Measurements from ENCODE around the gene MGAT5B.

The MGAT5B gene, protein sequence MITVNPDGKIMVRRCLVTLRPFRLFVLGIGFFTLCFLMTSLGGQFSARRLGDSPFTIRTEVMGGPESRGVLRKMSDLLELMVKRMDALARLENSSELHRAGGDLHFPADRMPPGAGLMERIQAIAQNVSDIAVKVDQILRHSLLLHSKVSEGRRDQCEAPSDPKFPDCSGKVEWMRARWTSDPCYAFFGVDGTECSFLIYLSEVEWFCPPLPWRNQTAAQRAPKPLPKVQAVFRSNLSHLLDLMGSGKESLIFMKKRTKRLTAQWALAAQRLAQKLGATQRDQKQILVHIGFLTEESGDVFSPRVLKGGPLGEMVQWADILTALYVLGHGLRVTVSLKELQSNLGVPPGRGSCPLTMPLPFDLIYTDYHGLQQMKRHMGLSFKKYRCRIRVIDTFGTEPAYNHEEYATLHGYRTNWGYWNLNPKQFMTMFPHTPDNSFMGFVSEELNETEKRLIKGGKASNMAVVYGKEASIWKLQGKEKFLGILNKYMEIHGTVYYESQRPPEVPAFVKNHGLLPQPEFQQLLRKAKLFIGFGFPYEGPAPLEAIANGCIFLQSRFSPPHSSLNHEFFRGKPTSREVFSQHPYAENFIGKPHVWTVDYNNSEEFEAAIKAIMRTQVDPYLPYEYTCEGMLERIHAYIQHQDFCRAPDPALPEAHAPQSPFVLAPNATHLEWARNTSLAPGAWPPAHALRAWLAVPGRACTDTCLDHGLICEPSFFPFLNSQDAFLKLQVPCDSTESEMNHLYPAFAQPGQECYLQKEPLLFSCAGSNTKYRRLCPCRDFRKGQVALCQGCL

DNA sequence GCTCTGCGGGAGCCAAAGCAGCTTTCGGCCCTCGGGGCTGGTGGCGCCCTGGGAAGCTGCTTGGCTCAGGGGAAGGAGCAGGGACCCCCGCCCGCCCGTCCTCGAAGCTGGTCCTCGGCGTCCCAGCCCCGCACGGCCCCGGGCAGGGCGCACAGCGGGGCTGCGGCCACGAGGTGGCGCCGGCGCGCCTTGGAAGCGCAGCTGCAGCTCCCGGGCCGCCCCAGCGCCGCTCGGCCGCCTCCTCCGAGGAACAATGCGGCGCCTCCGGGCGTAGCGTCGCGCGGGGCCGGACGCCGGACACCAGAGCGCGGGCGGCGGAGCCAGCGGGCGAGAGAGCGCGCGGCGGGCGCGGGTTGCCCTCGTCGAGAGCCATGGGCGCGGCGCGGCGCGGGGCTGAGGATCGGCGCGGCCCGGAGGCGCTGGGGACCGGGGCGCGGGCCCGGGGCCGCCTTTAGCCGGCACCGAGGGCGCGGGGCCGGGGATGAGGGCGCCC lies at the start of gene MGAT5B:
TSS of gene MGAT5B (plus strand) at position 229 of the 493 bp plus-strand sequence. CDS start 626 bp downstream, outside the sequence.
- peak within 1 kb of the TSS; percentile 70 for H3K4me3 Mint-ChIP-seq

DNA sequence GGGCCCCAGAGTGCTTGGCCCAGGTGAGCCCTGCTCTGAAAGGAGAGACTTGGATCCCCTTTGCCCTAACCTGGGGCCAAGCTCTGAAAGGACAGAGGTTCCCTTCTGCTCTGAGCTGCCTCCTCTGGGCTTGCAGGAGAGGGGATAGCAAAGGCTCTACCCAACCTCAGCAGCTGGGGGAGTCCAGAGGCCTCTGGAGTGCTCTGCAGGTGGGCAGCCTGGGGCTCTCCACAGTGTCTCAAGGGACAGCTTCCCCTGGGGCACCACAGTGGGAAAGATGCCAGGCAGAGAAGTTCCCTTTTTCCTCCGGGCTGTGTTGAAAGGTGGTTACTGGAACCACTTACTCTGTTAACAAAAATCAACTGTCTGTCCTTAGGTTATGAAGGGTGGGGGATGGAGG lies 48.2 kb upstream of the MGAT5B start:
- H3K27me3 Mint-ChIP-seq, result no peaks in the 10 kb centered on the region
- H3K27ac Mint-ChIP-seq, result no peak overlapping the region
- peaks cover 8% of the 10 kb centered on the region for H3K4me1 Mint-ChIP-seq
- no peak overlapping the region for H3K4me3 Mint-ChIP-seq
- no peaks in the 10 kb centered on the region for H3K9me3 Mint-ChIP-seq
- no peaks in the 10 kb centered on the region for H3K36me3 Mint-ChIP-seq

More for the DNA sequence above, at the start of gene MGAT5B:
- Mint-ChIP-seq H3K9me3 (no peaks in the 10 kb centered on the region), H3K4me1 (peaks cover 6% of the 10 kb centered on the region), H3K36me3 (no peaks in the 10 kb centered on the region), H3K27me3 (peaks cover 9% of the 10 kb centered on the region), H3K27ac (no peak within 1 kb of the TSS)

DNA sequence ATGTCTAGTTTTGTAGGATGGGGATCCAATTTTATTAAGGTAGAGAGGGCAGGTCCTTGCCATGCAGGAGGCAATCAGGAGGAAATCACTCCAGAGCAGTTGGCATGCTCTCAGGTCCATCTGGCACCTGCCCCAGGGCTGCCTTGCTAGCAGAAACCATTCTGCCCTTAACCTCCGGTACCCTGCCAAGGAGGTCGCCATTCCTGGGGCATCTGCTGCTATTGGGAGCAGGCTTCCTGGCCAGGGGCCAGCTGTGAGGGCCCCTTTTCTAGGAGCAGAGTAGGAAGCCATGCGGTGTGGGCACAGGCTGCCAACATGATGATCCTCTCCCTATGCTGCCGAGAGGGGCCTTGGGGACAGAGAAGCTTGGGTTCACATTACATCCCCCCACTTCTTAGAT lies 47.6 kb upstream of the MGAT5B start:
- H3K36me3 Mint-ChIP-seq, result no peaks in the 10 kb centered on the region
- H3K27ac Mint-ChIP-seq, result no peak overlapping the region
- H3K4me1 Mint-ChIP-seq, result peaks cover 8% of the 10 kb centered on the region

DNA sequence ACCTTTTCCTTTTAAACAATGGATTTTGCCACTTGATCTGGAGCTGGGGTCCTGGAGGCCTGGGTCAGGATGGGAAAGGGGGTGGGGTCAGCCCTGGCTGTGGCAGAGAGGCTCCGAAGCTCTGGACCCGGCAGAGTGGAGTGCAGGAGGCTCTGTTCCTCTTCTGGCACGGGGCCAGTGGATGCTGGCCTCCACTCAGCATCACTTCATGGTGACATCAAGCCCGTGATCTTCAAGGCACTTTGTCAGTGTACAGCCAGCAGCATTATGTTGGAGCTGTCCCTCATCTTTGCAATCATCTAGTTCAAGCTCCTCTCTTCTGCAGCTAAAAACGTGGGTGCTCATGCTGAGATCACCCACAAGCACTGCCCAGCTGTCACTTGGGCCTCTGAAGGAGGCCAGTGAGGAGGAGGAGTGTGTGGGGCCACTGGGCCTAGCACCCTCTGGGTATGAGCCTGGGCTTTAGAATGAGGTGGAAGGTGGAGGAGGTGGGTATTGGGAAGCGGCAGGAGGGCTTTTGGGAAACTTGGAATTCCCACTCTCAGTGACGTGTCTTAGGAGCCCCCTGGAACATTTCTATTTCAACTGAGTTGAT lies 45.9 kb upstream of the MGAT5B start:
- Mint-ChIP-seq H3K4me3 (no peak overlapping the region), H3K36me3 (no peaks in the 10 kb centered on the region), H3K4me1 (peaks cover 12% of the 10 kb centered on the region), H3K27me3 (no peaks in the 10 kb centered on the region), H3K27ac (no peak overlapping the region), H3K9me3 (no peaks in the 10 kb centered on the region)

More for the DNA sequence above, 47.6 kb upstream of the MGAT5B start:
- Mint-ChIP-seq H3K9me3 (no peaks in the 10 kb centered on the region), H3K4me3 (no peak overlapping the region), H3K27me3 (no peaks in the 10 kb centered on the region)

DNA sequence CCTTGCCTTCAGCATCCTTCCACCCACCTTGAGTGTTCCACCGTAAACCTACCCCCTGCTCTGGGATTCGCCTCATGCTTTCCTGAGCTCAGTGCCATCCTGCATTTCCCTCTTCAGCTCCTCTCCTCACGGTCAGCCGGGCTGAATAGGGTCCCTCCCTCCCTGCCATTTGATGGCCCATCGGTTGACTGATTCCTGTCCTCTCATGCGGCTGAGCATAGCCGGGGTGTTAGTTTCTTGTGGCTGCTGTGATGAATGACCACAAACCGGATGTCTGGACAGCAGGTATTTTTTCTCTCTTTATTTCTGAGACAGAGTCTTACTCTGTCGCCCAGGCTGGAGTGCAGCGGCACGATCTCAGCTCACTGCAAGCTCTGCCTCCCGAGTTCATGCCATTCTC lies 44.1 kb upstream of the MGAT5B start:
- no peaks in the 10 kb centered on the region for H3K9me3 Mint-ChIP-seq
- no peak overlapping the region for H3K4me3 Mint-ChIP-seq
- no peaks in the 10 kb centered on the region for H3K36me3 Mint-ChIP-seq
- H3K27ac Mint-ChIP-seq, result no peak overlapping the region
- peaks cover 12% of the 10 kb centered on the region for H3K4me1 Mint-ChIP-seq
- H3K27me3 Mint-ChIP-seq, result no peaks in the 10 kb centered on the region

DNA sequence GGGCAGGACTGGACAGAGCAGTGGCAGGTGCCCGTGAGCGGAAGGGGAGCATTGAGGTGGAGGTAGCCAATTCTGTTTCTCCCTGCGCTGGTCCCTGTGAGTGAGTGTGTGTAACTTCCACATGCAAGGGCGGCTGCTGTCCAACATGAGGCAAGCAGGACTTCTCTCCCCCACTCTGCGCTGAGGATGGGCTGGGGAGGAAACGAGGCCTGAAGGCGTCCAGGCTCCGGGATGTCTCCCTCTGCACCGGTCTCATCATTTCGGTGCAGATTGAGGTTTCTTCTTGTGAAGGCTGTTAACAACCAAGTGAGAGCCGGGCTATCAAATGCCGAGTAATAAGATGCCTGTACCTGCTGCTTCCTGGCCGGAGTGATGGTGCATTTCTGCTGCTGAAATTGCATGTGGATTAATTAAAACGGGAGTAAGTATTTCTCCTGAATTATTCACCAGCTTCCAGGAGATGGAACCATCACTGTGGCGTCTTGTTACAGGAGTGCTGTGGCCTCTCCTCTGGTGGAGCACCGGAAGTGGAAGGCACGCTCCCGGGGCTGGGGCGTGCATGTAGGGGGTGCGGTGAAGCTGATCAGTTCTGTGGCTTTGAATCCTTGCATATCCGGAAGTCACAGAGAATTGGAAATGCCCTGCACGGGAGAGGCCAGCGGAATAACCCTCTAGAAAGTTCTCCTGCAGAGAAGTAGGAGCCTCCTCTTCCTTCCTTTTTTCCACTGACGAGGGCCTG lies 41.7 kb upstream of the MGAT5B start:
- Mint-ChIP-seq H3K27me3 (no peaks in the 10 kb centered on the region), H3K36me3 (no peaks in the 10 kb centered on the region), H3K4me1 (peaks cover 12% of the 10 kb centered on the region), H3K27ac (no peak overlapping the region), H3K9me3 (no peaks in the 10 kb centered on the region), H3K4me3 (no peak overlapping the region)

DNA sequence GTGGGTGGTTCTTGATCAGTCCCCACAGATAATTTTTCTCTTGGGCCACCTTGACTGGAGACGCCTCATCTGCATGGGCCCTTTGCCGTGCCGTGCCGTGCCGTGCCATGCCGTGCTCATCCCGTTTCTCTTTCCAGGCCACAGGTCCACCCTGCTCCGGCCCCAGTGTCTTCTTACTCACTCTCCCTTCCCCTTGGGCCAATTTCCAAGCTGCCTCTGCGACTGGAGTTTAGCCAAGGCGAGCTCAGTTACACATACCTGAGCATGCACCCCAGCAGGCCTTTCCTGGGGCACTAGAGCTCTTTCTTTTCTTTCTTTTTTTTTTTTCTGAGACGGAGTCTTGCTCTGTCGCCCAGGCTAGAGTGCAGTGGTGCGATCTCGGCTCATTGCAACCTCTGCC lies 40.5 kb upstream of the MGAT5B start:
- Mint-ChIP-seq H3K27me3 (no peaks in the 10 kb centered on the region), H3K4me1 (peaks cover 12% of the 10 kb centered on the region), H3K9me3 (no peaks in the 10 kb centered on the region), H3K36me3 (no peaks in the 10 kb centered on the region), H3K4me3 (no peak overlapping the region), H3K27ac (no peak overlapping the region)

DNA sequence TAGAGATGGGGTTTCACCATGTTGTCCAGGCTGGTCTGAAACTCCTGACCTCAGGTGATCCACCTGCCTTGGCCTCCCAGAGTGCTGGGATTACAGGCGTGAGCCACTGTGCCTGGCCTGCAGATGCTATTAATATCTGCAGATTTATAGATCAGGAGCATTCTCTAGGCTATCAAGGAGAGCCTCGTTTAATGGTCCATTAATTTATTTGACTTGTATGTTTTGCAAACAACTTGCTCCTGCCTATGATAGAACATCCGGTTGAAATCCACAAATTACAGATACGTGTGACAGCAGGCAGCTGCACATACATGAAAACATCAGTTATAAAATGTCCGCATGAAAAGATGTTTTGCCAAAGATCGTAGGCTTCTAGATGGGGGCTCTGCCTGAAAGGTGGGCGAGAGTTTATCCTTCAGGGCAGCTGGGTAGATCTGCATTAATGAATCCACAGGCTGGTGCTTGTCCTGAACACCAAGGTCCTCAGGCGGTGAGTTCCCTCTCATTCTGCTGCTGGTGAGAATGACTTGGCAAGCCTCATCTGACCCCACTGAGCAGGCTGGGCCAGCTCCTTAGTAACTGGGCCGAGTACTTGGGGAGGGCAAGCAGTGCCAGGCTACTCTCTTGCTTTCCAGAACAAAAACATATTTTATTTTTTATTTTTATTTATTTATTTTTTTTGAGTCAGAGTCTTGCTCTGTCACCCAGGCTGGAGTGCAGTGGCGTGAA lies 37.1 kb upstream of the MGAT5B start:
- Mint-ChIP-seq H3K9me3 (no peaks in the 10 kb centered on the region), H3K4me3 (no peak overlapping the region), H3K27me3 (no peaks in the 10 kb centered on the region), H3K4me1 (peaks cover 10% of the 10 kb centered on the region), H3K36me3 (no peaks in the 10 kb centered on the region), H3K27ac (no peak overlapping the region)

DNA sequence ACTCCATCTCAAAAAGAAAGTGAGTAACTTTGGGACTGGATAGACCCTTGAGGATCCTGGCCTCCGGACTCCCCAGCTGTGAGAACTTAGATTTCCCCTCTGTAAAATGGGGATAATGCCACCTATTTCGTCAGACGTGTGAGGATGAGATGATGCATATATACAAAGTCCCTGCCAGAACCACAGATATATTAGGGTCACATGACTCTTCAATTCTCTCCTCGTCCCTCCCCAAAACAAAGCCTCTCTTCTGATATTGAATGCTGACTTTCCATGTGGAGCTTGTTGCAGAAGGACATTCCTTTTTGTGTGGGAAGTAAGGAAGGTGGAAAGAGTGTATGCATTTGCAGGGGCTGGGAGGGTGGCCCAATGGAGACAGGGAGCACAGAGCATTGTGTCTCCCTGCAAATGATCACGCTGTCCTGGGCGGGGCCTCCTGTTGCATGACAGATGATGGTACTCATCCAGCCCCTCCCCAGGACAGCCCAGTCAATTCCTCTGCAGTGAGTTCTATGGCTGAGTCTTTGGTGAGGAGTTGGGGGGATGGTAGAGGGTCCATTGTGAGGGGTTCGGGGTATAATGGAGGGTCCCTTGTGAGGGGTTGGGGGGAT lies 35.1 kb upstream of the MGAT5B start:
- H3K4me1 Mint-ChIP-seq, result no peaks in the 10 kb centered on the region
- no peaks in the 10 kb centered on the region for H3K36me3 Mint-ChIP-seq
- no peaks in the 10 kb centered on the region for H3K27me3 Mint-ChIP-seq
- H3K27ac Mint-ChIP-seq, result no peak overlapping the region
- no peak overlapping the region for H3K4me3 Mint-ChIP-seq
- H3K9me3 Mint-ChIP-seq, result no peaks in the 10 kb centered on the region

DNA sequence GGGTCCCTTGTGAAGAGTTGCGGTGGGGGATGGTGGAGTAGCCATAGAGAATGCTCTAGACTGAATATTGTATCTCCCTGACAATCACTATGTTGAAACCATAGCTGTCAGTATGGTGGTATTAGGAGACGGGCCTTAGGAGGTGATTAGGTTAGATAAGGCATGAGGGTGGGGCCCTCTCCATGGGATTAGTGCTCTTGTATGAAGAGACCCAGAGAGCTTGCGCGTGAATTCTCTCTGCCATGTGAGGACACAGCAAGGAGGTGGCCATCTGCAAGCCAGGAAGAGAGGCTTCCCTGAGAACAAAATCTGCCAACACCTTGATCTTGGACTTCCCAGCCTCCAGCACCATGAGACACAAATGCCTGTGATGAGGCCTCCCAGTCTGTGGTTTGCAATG lies 34.5 kb upstream of the MGAT5B start:
- no peak overlapping the region for H3K27ac Mint-ChIP-seq
- H3K4me1 Mint-ChIP-seq, result no peaks in the 10 kb centered on the region
- H3K9me3 Mint-ChIP-seq, result no peaks in the 10 kb centered on the region
- H3K4me3 Mint-ChIP-seq, result no peak overlapping the region
- H3K27me3 Mint-ChIP-seq, result no peaks in the 10 kb centered on the region
- no peaks in the 10 kb centered on the region for H3K36me3 Mint-ChIP-seq

DNA sequence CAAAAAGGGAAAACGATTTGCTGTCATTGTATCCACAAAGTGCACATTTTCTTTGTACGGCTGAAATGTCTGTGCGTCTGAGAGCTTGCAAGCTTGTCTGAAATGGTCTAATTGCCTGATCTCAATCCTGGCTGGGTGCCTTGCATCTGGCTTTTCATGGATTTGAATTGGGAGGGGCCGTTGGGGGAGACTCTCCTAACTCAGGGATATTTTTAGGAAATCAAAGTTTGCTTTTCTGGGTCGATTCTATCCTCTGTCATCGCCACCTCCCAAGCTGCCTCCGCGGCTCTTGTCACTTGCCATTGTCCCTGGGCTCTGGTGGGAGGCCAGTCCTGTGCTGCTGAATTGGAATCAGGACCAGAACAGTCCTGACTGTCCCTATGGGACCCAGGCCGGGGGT lies 33.3 kb upstream of the MGAT5B start:
- no peak overlapping the region for H3K27ac Mint-ChIP-seq
- no peaks in the 10 kb centered on the region for H3K36me3 Mint-ChIP-seq
- no peak overlapping the region for H3K4me3 Mint-ChIP-seq
- peaks cover 2% of the 10 kb centered on the region for H3K27me3 Mint-ChIP-seq
- no peaks in the 10 kb centered on the region for H3K9me3 Mint-ChIP-seq
- no peaks in the 10 kb centered on the region for H3K4me1 Mint-ChIP-seq

DNA sequence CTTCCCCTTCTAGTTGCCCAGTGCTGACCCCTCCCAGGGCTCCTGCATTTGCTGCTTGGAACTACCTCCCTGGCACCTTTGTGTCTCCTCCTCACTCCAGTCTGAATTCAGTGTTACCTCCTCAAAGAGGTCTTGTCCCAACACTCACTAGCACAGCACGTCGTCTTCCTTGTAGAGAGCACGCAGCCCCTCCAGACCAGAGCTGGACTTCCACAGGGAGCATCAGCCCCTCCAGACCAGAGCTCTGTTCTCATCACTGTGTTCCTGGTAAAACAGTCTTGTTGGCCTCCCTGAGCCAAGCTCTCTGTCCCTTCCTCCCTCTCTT lies 27.8 kb upstream of the MGAT5B start:
- Mint-ChIP-seq H3K4me1 (peaks cover 4% of the 10 kb centered on the region), H3K27ac (no peak overlapping the region), H3K27me3 (peaks cover 31% of the 10 kb centered on the region), H3K4me3 (no peak overlapping the region), H3K36me3 (no peaks in the 10 kb centered on the region), H3K9me3 (no peaks in the 10 kb centered on the region)

DNA sequence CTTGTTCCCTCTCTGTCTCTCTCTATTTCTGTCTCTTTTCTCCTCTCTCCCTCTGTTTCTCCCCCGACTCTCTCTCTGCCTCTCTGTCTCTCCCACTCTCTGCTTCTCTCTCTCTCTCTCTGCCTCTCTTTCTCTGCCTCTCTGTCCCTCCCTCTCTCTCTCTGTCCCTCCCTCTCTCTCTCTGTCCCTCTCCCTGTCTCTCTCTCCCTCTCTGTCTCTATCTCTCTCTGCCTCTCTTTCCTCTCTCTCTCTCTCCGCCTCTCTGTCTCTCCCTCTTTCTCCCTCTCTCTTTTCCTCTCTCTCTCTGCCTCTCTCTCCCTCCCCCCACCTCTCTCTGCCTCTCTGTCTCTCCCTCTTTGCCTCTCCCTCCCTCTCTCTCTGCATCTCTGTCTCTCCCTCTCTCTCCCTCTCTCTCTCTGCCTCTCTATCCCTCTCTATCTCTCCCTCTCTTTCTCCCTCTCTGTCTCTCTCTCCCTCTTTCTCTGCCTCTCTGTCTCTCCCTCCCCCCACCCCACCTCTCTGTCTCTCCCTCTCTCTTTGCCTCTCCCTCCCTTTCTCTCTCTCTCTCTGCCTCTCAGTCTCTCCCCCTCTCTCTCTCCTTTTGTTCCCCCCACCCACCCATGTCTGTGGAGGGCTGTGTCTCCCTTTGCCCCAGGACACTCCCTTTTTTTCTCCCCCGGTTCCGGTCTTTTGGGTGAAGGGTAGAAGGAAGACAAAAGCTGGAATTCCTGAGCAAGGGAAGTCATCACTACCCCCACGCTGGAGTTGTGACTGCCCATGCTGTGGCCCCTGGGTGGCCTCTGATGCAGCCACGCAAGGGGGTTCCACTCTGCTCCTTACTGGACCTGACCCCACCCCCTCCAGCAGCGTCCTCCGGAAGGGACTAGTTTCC lies 27.1 kb upstream of the MGAT5B start:
- Mint-ChIP-seq H3K4me1 (peaks cover 4% of the 10 kb centered on the region), H3K27ac (peak overlapping the region; percentile 24), H3K27me3 (peaks cover 31% of the 10 kb centered on the region), H3K36me3 (no peaks in the 10 kb centered on the region), H3K4me3 (no peak overlapping the region), H3K9me3 (no peaks in the 10 kb centered on the region)
